Gastrocnemius medialis (tissue), 4 donors: ENCODE results near the gene RREB1.

Experiments used
- CTCF ChIP-seq, 5 experiments: fragments of 450-650 bp in 3 of 5; fragments of 200-600 bp in 2 of 5; sonication (generic) in 2 of 5; IDR thresholded peaks in 4 of 5; conservative IDR thresholded peaks in 1 of 5; 1 replicate in 4 of 5; 2 replicates in 1 of 5; pipeline ENCODE4 v1.5.1; 2016 to 2019; ENCODE audit warnings: antibody characterized with exemption in 5 of 5, mild to moderate bottlenecking in 3 of 5, moderate library complexity in 3 of 5
- POLR2A ChIP-seq, 2 donors: fragments of 450-650 bp; IDR thresholded peaks; one replicate each; pipeline ENCODE4 v1.6.1; 2017; ENCODE audit warnings: antibody characterized with exemption in 2 of 2, mild to moderate bottlenecking in 2 of 2, moderate library complexity in 2 of 2

DNA sequence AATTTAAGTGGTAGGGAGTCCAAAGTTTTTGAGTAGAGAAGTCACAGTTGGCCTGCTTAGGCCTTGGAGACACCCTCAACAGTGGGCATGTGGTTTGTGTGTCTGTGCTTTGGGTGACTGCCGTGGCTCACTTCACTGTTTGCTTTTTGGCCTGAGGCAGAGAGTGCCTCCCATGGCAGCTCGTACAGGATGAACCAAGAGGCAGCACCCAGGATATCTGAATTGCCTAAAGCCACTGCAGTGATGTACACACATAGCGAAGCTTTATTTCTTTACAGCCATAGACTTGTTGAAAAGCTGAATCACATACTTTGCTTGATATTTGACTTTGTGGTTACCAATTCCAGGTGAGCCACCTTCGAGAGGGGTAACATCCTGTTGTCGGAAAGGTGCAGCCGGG lies 21.6 kb downstream of the RREB1 start:
- TF ChIP-seq CTCF (IDR thresholded peaks at IDR 0.05 in 4 of 5, conservative IDR thresholded peaks at IDR 0.05 in 1 of 5) (no peak), POLR2A (IDR thresholded peaks at IDR 0.05) (no peak)
